NT2/D1 (cell line): ENCODE measurements around the gene SCAP.

Experiments used
- DNase-seq: peaks from one replicate; pipeline ENCODE4 v3.0.0-alpha.2; 2011; ENCODE audit warnings: low read depth, low spot score
- H3K27me3 ChIP-seq: 2 replicates; pipeline ENCODE4 v1.6.0; 2011; ENCODE audit warnings: mild to moderate bottlenecking; ENCODE audit not compliant: insufficient read length, insufficient read depth
- H3K36me3 ChIP-seq: 2 replicates; pipeline ENCODE4 v1.6.1; 2011; ENCODE audit warnings: mild to moderate bottlenecking, low read length, mixed read lengths; ENCODE audit not compliant: insufficient read depth, insufficient read length
- H3K4me1 ChIP-seq: 2 replicates; pipeline ENCODE4 v1.5.1; 2011; ENCODE audit not compliant: insufficient read depth, insufficient read length
- H3K4me3 ChIP-seq: 2 replicates; pipeline ENCODE4 v1.5.1; 2011; ENCODE audit warnings: low read depth; ENCODE audit not compliant: insufficient read length
- H3K9ac ChIP-seq: 2 replicates; pipeline ENCODE4 v1.6.0; 2011; ENCODE audit warnings: low read depth; ENCODE audit not compliant: insufficient read length
- H3K9me3 ChIP-seq: 2 replicates; pipeline ENCODE4 v1.5.1; 2011; ENCODE audit warnings: mild to moderate bottlenecking, low read length; ENCODE audit not compliant: insufficient read depth
- SUZ12 ChIP-seq: IDR thresholded peaks from 2 replicates; pipeline ENCODE4 v1.6.1; 2011; ENCODE audit not compliant: insufficient read length, insufficient read depth; ENCODE audit errors: extremely low read depth
- YY1 ChIP-seq: IDR thresholded peaks from 2 replicates; pipeline ENCODE4 v1.6.1; 2011; ENCODE audit not compliant: insufficient read length, insufficient read depth
- ZNF274 ChIP-seq: IDR thresholded peaks from 2 replicates; pipeline ENCODE4 v1.6.1; 2011; ENCODE audit warnings: mild to moderate bottlenecking, low read depth, low read length

Gene SCAP

DNA sequence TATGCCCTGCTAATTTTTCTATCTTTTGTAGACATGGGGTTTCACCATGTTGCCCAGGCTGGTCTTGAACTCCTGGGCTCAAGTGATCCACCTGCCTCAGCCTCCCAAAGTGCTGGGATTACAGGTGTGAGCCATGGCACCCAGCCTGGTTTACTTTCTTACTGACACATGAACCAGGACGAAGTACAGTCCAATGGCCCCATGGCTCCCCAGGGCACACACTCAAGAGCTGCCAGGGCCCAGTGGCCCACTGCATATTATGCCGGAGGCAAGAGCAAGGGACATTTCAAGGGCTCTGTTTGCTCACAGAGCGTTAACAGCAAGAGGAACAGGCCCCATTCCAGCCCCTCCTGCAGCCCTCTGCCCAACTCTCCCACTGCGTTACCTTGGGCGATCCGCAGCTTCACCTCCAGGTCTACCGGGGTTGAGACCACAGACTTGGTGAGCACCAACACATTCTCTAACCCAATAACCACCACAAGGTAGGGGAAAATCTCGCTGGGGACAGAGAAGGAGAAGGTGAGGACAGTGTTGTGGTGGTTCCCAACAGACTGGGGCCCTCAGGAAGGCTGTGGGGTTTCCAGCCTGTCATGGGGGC is 52.1 kb downstream of the SCAP start:
- H3K4me1 ChIP-seq, result peaks cover 7% of the 10 kb centered on the region
- H3K4me3 ChIP-seq, result no peak overlapping the region
- DNase-seq, result no peak
- H3K36me3 ChIP-seq, result peaks cover 88% of the 10 kb centered on the region
- H3K27me3 ChIP-seq, result no peaks in the 10 kb centered on the region
- TF ChIP-seq ZNF274 (no peak), YY1 (no peak), SUZ12 (no peak)
- H3K9me3 ChIP-seq, result no peaks in the 10 kb centered on the region
- H3K9ac ChIP-seq, result no peak overlapping the region

DNA sequence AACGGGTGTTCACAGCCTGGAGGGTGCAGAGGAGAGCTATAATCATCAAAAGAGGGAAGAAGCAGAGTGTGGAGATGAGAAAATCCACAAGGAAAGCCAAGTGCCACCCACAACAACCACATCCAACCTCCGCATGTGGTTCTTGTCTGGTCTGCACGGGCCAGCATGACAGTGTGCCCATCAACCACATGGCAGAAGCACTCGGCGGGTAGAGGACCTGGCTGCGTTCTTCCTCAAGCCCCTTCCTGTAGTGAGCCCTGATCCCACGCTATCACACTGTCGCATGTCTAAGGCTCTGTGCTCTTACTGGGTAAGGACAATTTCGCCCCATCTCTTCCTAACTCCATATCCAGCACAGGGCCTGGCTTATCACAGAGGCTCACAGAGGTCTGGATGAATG is 53.0 kb downstream of the SCAP start:
- peaks cover 7% of the 10 kb centered on the region for H3K4me1 ChIP-seq
- H3K9ac ChIP-seq, result no peak overlapping the region
- H3K36me3 ChIP-seq, result peaks cover 85% of the 10 kb centered on the region
- no peaks in the 10 kb centered on the region for H3K27me3 ChIP-seq
- no peak for DNase-seq
- no peaks in the 10 kb centered on the region for H3K9me3 ChIP-seq
- no peak overlapping the region for H3K4me3 ChIP-seq
- TF ChIP-seq YY1 (no peak), SUZ12 (no peak), ZNF274 (no peak)

DNA sequence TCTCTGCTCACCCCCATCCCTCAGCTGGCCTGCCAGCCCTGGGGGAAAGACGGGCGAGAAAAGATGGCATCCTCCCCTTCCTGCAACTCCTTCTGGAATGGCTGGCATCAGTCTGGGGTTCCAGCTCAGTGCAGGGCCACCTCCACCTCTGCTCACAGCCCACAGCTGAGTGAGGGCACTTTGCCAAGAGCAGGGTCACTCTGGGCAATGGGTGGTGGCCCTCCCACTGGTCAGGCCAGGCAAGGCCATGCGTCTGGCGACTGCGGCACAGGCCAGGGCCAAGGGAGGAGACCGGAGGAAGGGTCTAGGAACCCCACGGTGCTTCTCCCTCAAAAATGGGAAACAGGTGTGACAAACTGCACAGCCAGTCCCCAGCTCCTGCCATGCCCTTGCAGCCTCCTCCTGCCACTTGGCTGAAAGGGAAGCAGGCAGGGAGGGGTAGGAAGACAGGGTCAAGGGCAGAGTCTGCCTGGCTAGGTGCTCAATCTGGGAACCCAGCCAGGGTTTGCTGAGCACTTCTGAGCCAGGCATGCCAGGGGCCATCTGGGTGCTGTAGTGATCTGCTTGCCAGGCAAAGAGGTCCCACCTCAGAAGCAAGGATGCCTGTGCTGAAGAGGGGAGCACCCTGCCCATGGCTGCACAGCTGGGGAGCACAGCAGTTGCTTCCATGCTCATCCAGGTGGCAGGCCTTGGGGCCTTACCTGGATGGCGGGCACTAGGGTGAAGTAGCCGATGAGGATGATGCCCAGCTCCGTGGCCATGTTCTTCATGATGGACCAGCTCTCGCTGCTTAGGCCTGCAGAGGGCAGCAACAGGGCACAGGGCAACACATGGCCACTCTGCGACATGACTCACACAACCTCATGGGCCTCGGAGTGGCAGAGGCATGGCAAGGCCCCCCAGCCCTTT is 53.7 kb downstream of the SCAP start:
- no peak for DNase-seq
- TF ChIP-seq YY1 (no peak), ZNF274 (no peak), SUZ12 (no peak)
- H3K4me1 ChIP-seq, result peaks cover 7% of the 10 kb centered on the region
- H3K36me3 ChIP-seq, result peaks cover 84% of the 10 kb centered on the region
- H3K9me3 ChIP-seq, result peaks cover 6% of the 10 kb centered on the region; the same call in 1 of the 2 replicates
- H3K9ac ChIP-seq, result no peak overlapping the region
- no peak overlapping the region for H3K4me3 ChIP-seq
- no peaks in the 10 kb centered on the region for H3K27me3 ChIP-seq

DNA sequence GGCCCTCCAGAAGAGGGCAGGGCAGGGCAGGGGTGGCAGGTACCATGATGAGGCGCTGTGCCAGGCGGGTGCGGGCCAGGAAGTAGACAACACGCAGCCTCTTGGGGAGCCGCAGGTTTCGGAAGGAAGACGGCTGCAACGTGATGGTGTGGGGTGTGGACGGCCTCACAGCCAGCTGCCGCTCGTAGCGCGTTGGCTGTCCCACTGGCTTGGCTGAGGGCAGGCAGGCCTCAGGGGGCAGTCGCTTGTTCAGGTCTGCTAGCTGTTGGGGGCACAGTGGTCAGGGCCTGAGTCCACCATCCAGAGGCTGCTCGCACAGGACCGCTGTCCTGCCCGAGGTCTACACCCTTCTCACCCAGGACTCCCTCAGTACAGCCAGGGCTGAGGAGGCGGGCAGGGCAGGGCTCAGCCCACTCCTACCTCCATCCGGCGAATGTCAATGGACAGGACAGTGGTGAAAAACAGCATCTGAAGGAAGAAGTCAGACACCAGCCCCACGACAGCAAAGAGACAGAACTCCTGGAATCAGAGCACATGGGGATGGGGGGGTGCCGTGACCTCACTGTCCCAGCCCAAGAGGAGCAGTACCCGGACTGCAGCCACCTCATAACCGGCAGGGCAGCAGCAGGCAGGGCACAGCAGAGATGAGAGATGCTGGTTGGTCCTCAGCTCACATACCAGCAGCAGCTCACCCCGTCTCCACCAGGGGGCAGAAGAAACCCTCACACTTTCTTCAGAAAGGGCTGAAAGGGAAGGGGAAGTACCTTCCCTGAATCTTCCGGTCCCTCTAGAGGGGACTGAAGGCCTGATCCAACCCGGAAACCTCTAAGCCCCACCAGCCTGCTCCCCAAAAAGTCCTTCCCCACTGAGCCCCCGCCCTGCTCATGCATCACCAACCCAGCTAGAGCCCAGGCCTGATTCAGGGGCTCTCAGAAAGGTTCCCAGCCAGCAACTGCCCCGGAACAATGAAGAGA is 54.9 kb downstream of the SCAP start:
- no peak for TF ChIP-seq ZNF274
- TF ChIP-seq SUZ12, result no peak
- no peak for TF ChIP-seq YY1
- DNase-seq, result peak; percentile 87
- Histone ChIP-seq H3K4me1 (peaks cover 7% of the 10 kb centered on the region), H3K36me3 (peaks cover 85% of the 10 kb centered on the region), H3K27me3 (no peaks in the 10 kb centered on the region), H3K4me3 (no peak overlapping the region), H3K9ac (peak overlapping the region; percentile 65), H3K9me3 (peaks cover 9% of the 10 kb centered on the region; the same call in 1 of the 2 replicates)

DNA sequence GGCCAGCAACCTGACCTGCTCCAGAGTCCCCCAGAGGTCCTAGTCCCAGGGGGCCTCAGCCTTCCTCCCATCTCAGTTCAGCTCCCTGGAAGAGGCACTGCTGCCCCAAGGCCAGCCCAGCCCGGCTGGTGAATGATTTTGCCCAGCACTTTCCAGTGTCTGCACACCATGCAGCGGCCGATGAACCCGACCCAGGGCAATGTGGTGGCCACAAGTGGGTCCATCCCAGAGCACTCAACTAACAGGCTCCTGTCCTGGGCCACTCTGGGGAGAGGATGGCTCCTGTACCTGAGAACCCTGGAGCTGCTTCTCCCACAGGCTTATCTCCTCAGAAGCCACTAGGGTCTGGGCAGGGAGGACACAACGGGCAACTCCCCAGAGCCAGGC is 55.7 kb downstream of the SCAP start:
- DNase-seq, result no peak
- no peak overlapping the region for H3K4me3 ChIP-seq
- H3K27me3 ChIP-seq, result no peaks in the 10 kb centered on the region
- H3K9ac ChIP-seq, result no peak overlapping the region
- H3K36me3 ChIP-seq, result peaks cover 86% of the 10 kb centered on the region
- TF ChIP-seq ZNF274 (no peak), YY1 (no peak), SUZ12 (no peak)
- peaks cover 5% of the 10 kb centered on the region for H3K4me1 ChIP-seq
- peaks cover 9% of the 10 kb centered on the region; the same call in 1 of the 2 replicates for H3K9me3 ChIP-seq

DNA sequence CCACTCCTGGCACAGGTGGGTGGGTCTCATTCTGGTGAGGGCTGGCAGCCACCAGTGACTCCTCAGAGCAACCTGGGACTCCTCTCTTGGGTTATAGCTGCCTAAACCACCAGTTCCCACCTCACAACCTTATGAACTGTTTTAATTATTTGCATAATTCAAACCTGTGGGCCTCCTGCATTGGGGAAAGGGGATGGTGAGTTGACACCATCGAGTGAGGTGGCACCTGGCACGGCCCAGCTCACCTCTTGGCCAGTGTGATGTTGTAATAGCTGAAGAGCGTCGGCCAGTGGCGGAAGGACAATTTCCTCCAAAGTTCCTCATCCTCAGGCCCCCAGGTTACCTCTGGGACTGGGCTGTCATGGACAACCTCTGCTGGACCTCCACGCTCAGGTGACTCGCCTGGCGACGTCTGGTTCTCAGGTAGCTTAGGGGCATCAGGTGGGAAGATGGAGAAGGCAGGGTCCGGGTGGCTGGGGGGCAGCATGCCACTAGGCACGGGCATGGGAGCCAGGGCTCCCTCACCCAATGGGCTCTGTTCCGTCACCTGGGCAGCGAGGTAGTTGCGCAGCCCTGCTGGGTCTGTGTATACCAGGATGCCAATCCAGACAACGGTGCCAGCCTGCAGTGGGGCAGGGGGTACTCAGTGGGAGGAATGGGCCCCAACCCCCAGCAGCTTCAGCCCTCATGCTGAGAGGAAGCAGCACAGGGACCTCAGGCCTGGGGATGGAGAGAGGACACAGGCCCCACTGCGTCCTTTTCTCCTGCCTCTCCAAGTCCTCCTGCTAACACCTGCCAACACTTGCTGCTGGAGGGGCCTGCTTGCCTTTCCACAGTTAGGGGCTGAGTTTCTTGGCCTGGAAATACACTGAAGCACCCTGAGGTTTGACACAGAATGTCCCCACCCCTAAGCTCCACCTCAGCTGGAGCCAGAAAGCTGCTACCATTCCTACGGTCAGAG is 56.4 kb downstream of the SCAP start:
- Histone ChIP-seq H3K4me1 (peaks cover 5% of the 10 kb centered on the region), H3K4me3 (no peak overlapping the region), H3K27me3 (no peaks in the 10 kb centered on the region), H3K9ac (no peak overlapping the region), H3K36me3 (peaks cover 87% of the 10 kb centered on the region), H3K9me3 (peaks cover 9% of the 10 kb centered on the region; the same call in 1 of the 2 replicates)
- no peak for DNase-seq
- TF ChIP-seq ZNF274 (no peak), YY1 (no peak), SUZ12 (no peak)
